Measurements from ENCODE around the gene SRSF4.
A peak's percentile ranks its signal among the peaks of the same experiment; 100 is the strongest.
"Not testable (repeated sequence)": the region's sequence is repeated elsewhere in the genome, so short reads cannot be mapped to it uniquely, and the experiment has no call there.

SRSF4 gene

DNA sequence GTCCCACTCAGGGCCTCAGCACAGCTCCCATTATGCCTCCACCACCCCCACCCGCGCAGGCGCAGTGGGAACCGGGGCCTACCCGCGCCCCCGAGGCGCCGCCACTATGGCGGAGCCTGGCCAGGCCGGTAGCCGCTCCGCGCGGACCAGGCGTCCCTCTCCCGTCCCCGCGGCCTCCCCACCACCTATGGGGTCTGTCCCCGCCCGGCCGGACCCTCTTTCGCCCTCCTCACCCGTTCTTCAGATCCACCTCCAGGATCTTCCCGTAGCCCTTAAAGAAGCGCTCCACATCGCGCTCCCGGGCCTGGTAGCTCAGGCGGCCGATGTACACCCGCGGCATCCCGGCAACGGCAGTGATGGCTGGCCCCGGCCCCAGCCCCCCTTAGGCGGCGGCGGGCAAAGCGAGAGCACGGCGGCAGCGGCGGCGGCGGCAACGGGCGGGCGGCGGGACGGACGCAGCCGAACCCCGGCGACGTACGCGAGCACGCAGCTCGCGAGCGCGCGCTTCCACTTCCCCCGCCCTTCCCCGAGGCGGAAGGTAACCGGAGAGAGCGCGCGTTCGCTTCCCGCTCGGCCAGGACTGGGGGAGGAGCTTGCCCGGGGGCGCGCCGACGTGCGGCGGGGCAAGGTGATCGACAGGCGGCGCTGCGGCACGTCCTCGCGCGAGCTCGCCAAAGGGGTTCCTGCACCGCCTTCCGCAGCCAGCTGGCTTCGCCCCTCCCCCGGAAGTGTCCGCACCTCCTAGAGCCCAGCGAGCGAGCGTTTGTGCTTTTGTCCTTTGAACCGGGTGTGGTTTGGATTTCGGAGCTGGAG lies at the start of gene SRSF4:
Gene SRSF4, minus strand, starts transcription at position 488 of the 813 bp plus-strand sequence. Its CDS starts 148 bp downstream, at position 340.
- DNase-seq (ENCODE audit: low read depth) = peak; percentile 90

DNA sequence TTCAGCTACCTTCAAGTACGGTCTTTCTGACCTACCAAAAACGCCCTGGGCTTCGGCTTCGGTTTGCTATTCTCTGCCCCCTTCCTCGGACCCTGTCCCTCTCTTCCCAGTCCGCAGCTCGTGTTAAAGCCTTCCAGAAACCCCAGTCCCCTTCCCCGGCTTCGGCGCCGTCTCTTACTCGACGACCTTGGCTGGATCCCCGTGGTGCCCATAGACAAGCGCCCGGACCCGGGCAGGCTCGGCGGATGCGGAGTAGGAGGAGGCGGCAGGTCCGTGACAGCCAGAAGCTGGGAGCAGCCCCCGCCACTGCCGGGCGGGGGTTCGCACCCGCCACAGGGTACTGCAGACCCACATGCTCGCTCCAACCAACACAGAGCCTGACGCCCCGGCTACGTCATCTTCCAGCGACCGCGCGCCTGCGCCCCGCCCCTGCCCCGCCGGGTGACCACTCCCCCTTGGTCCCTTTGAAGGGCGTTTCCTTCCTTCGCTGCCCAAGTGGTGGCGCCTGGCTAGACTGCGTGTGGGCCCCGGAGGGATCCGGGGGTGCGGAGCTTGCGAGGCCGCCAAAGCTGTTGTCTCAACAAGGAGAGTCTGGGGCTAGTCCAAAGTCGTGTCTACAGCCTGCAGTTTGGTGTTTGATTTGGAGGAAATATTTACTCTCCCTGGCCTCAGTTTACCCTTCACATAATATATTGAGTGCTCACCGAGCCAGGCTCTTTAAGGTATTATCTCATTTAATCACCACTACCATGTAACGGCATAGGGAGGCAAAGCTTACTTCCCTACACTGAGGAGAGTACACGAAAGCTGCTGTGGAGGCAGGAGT lies 49.1 kb upstream of the SRSF4 start, which contains the start of gene MECR:
Gene MECR, minus strand, starts transcription at position 382 of the 826 bp plus-strand sequence. Its CDS starts 28 bp downstream, at position 354.
- DNase-seq (ENCODE audit: low read depth) = no peak

DNA sequence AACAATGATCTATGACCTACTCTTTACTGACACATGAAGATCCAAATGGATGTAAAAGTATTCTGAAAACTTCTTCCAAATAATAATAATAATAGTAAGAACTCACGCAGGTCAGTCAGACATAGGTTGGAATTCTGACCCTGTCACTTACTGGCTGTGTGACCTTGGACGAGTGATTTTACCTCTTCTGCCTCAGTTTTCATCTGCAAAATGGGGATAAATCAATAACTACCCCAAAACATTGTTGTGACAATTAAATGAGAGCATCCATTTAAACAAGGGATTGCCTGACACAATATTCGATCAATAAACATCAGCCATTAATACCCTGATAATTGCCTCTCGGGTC lies 48.5 kb upstream of the SRSF4 start:
- no peak for DNase-seq (ENCODE audit: low read depth)

DNA sequence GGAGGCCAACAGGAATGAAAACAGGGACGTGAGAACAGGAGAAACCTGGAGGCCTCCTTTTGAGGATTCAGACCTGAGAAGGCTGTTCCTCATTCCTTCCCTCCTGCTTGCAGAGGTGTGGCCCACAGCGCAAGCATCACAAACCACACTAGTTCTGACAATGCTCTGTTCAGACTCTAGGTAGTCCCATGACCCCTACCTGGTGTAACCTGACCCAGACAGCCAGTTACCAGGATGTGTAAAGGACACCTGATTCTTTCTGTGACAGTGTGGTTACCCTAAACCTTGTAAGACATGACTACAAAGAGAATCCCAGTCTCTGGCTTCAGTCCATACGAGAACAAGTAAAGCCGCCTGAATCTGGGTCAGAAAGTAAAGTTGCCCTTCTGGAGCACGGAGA lies 45.8 kb upstream of the SRSF4 start:
- no peak for DNase-seq (ENCODE audit: low read depth)

DNA sequence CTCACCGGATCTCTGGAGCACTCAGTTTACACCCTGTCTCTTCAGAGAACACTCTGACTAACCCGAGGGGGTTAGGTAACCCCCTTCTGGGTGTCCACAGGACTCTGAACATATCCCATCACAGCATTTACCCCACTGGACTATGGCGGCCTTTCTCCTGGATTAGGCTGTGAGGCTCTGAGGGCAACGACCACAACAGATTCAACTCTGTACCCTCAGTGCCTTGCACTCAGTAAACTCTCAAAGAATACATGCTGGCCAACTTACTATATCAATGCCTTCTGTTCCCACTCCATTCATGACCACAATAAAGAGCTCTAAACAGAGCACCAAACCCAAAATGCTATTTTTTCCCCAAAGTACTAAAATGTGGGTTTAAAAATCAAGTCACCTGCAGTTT lies 43.7 kb upstream of the SRSF4 start:
- DNase-seq (ENCODE audit: low read depth) = no peak

DNA sequence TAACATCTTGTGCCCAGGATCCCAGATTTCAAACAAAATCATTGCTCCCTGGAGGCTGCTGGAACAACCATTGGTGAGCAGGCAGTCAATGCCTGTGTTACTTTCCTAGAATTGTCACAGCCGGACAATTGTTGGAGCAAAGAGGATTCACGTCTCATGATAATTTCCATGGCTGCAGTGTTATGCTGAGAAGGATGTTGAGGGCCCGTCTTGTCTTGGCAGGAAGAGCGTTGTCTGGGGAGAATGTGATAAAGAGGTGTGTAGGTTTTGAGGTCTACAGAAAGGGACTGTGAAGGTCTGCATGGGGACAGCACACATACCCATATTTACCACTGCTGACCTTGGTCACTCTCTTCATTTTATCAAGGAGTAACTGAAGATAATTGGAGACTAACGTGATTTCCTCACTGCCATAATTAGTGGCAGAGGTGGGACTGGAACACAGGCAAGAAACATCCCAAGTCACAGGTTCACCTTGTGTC lies 42.7 kb upstream of the SRSF4 start:
- DNase-seq (ENCODE audit: low read depth) = no peak

DNA sequence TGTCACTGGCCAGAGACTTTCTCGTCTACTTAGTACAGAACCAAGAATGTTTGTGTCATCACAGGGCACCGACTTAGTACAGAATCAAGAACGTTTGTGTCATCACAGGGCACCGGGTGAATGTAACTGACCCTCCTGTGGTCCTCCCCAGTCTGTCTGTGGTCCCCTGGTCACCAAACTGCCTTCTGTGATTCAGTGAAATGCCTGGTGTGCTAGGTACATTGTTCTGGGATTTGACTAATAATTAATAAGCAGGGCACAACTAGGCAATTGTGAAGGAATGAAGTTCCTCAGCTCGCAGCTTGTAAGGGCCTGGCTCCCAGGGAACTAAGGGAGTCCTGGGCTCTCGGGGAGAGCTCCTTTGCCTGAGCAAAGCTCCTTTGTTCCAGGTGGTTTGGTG lies 41.8 kb upstream of the SRSF4 start:
- no peak for DNase-seq (ENCODE audit: low read depth)

DNA sequence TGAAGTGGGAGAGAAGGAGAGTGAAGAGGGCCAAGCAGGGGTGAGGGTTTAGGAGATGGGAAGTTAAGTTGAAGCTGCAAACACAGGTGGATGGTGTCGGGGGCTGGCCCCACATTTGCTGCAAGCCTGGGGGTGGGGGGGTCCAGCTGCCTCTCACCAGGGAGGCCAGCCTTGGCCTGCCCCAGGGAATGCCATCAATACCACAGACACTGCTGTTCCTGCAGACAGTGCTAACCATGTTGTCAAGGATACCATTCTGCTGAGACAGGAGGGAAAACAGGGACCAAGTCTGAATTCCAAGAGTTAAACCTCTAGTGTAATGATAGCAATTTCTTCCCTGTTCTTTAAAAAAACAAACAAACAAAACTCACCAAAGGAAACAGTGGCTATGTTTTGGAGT lies 41.0 kb upstream of the SRSF4 start:
- DNase-seq (ENCODE audit: low read depth) = no peak

DNA sequence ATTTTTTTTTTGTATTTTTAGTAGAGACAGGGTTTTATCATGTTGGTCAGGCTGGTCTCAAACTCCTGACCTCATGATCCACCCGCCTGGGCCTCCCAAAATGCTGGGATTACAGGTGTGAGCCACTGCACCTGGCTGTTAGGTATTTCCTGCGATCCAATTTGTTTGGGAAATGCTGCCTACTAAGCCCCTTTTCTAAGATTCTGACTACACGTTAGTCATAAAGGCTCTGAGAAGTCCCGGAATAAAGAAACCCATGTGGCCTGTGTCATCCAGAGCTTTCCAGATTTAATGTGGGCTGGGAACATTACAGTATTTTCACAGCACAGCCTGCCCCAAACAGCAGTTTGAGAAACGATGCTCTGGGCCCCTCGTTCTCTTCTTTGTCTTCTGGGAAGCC lies 40.6 kb upstream of the SRSF4 start:
- DNase-seq (ENCODE audit: low read depth) = not testable (repeated sequence)

DNA sequence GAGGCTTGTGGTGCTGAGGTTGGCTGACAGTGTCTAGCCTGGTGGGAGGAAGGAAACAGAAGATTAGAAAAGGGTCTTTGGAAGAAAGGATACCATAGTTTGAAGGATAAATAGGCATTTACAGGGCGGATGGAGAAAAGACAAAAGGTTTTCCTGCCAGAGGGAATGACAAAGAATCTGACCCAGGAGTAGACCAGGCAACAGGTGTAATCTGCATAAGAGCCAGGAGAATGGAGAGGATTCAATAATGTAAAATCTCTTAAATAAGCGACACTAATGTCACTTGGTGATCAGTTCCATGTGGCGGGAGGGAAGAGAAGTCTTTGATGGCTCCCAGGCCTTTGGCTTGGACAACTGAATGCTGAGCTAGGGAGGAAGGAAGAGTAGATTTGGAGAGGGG lies 39.6 kb upstream of the SRSF4 start:
- no peak for DNase-seq (ENCODE audit: low read depth)

DNA sequence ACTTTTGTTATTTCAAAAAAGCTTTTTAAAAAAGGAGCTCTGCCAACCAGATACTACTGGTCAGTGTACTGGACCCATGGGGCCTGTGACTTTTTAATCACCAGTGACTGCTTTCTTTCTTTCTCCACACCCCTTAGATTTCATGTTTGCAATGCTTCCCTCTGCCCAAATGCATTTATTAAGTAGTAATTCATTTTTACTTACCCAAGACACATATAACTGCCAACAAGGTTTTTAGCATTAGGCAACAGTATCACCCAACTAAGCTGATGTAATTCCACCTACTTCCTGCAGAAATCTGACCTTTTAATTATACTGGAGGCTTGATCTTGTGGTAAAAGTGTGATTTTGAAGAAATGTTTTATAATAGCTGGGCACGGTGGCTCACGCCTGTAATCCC lies 36.5 kb upstream of the SRSF4 start:
- no peak for DNase-seq (ENCODE audit: low read depth)

DNA sequence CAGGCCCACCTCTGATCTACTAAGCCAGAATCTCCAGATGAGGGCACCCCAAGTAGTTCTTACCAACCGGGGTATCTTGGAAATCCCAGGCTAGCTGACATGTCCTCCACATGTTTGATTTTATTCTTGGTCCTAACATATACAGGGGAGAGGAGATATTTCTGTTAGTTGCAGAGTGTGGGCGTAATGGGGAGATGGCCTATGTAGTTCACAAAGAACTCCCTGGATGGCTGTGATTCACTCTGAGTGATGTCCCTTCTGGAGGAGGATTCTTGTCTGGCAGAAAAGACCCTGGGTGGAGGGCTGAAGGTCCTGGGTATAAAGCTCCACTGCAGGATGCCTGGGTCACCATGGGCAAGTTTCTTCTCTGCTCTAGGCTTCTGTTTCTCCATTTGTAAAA lies 35.9 kb upstream of the SRSF4 start:
- DNase-seq (ENCODE audit: low read depth) = no peak

DNA sequence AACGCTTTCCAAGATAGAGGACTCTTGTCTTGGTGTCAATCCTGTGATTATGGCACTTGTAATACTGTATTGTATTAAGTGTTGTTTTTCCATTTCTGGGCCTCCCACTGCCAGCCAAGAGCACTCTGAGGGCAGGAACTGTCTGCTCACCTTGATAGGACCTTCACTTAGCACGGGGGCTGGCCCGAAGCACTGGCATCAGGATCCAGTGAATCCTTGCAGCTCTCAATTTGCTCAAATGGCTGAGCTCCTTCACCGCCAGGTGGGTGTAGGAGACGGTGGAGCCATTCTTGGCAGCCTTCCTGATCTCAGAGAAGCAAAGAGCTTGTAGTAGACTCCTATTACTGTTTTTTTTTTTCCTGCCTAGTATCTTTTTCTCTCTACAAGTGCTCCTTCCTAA lies 31.4 kb upstream of the SRSF4 start:
- DNase-seq (ENCODE audit: low read depth) = no peak

DNA sequence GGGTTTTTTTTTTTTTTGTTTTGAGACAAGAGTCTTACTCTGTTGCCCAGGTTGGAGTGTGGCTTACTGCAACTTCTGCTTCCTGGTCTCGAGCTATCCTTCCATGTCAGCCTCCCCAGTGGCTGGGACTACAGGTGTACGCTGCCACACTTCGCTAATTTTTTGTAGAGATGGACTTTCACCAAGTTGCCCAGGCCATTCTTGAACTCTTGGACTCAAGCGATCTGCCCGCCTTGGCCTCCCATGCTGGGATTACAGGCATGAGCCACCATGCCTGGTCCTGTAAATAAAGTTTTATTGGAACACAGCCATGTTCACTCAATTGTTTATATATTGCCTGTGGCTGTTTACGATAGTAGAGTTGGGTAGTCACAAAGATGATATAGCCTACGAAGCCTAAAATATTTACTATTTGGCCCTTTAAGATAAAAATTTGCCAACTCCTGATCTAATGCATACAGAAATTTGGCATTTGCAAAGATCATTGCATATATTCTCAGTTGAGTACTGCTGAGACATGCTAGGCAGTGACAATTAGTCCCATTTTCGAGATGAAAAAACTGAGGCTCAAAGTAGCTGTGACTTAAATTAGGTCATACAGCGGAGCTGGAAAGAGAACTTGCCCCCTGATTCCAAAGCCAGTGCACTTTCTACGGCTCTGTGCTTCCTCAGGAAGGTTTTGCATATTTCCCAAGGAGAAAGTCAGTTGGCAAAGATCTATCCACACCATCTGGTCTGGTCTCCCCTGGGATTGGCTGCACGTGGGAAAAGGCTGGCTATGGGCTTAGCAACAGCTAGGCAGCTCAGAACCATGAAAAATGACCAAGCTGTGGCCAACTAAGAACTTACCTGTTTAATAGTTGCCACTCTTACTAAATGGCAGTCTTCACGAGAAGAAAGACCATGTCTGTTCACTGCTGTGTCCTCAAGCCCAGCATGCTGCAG lies 29.7 kb upstream of the SRSF4 start:
- DNase-seq (ENCODE audit: low read depth) = no peak

DNA sequence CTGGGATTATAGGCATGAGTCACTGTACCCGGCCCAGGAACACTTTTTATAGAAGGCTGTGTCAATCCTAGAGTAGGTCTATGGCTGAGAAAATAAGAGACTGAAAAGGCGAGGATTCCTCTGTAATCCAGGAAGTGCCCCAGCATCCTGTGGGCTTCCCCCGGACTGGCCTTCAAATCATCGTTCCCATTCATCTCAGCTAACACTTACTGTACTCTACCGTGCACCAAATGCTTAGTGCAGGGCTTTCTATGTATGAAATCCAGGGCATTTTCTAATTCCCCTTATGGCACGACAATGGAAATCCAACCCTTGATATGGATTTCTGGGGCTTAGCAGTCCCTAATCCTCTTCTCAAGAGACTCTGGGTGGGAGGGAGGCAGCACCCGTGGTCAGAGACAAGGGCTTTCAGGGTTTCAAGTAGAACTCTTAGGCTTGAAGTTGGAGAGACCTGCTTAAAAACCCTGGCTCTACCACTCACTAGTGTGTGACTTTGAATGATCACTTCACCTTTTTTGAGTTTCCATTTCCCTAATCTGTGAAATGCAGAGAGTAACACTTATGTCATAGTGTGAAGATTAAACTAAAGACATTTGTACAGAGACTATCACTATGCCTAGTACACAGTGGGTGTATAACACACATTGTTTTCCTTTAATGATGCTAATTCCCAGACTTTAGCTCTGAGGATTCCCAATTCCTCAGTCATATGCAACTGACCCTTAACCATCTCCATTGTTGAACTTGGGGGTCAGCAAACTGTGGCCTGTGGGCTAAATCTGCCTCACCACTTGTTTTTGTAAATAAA lies 28.8 kb upstream of the SRSF4 start:
- no peak for DNase-seq (ENCODE audit: low read depth)

DNA sequence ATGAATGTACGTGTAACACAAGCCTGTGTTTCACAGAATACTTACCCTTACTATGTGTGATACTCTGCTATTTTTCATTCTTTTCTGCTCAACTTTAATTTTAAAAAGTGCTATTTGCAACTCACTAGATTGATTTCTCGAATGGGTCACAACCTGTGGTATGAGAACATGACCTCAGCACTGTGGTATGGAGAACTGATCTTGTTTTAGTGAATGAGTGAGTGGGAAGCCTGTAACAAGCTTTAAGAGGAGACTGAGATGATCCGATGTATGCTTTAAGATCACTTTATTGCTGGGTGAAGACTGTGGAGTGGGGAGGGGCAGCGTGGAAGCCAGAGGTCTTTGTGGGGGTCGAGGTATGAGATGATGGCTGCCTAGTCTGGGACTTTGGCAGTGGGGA lies 27.5 kb upstream of the SRSF4 start:
- DNase-seq (ENCODE audit: low read depth) = no peak

DNA sequence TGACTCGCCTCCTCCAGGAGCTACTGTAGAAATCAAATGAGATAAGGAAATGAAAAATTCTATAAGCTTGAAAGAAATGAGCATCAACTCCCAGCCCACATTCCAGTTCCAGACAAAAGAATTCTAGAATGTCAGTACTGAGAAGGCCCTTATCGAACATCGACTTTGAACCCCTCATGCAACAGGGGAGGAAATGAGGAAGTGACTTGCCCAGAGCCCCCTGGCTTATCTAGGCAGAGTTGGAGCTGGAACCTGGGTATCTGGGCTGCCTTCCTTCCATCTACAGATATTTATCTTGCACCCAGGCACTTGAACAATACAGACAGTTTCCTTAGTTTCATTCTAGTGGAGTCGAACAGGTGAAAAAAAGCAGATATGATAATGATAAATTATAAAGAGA lies 26.7 kb upstream of the SRSF4 start:
- no peak for DNase-seq (ENCODE audit: low read depth)

DNA sequence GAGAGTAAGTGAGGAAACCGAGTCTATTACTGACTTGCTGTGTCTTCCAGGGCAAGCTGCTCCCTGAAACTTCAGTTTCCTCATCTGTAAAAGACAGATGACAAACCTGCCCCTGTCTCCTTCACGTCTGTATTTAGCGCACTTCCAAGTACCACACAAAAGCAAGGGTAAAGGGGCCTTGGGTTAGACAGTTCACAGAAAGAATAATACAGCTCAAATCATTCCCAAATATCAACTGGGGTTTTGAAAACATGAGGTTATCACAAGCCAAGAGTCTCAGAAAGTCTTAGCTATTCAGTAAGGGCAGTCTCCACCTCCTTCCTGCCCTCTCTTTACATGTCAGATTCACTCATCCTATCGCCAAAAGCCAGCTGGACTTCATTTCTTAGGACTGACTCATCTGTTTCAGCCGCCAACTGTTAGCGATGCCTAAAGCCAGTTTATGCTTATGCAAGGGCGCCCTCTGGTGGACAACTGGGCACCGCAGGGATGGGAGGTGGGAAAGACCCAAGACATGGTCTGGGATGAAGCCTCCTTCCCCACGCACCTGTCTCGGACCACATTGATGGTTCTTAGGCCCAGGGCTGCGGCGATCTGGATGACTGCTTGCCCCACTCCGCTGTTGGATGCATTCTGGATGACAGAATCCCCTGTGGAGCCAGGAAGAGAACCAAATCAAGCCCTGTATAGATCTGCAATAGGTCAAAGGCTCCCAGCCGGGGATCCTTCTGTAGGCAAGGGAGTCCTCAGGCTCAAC lies 21.1 kb upstream of the SRSF4 start:
- peak; percentile 98 for DNase-seq (ENCODE audit: low read depth)

DNA sequence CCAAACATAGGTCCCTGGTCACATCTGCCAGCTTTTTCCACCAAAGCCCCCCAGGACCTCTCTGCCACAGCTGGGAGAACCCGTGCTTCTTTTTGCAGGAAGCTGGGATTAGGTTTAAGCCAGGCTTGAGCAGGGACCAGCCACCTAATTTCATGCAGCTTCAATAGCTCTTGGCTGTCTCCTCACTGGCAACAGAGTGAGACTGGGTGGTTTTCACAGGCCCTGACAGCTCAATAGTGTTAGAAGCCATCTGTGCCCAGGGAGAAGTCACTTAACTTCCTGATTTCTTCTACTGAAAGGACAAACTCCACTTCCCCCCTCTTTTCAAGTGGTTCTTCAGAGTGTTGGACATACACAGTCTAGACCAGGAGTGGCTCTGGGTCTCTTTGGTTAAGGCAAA lies 20.4 kb upstream of the SRSF4 start:
- no peak for DNase-seq (ENCODE audit: low read depth)

DNA sequence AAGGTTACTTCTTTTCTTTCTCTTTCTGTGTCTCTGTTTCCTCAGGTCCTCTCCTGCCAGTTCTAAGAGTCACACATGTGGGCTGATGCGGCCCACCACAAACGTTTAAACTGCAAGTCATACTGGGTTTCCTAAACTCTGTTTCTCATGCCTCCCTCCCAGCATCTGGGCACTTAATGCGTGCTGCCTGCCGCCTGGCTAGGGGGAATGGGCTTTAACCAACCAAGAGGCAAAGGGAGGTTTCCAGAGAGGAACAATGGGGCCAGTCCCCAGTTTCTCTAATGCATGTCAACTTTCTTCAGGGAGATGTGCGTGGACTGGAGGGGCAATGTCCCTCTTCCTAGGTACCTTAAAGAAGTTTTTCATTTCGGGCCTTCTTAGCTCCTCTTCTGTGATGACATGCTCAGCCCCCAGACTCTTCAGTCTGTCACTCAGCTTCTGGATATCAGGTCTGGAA lies 19.9 kb upstream of the SRSF4 start:
- no peak for DNase-seq (ENCODE audit: low read depth)

All from non-pigmented ciliary epithelial cell (primary cell).